NCI-H2107 treated with DMSO at 0.1 percent for 48 hours (cell line): ENCODE measurements around the gene TMEM184A.

Experiments
- DNase-seq: peaks from one replicate; lab custom pipeline; 2025; ENCODE audit not compliant: unreplicated experiment; lab: John Stamatoyannopoulos, UW

The TMEM184A gene

GRCh38 chr7:1553512-1554210 lies 2.3 kb downstream of the TMEM184A start:
- DNase-seq: no peak

GRCh38 chr7:1552200-1552599 lies 3.8 kb downstream of the TMEM184A start:
- no peak for DNase-seq

- no peak for DNase-seq
Measured at GRCh38 chr7:1550846-1551155, 5.2 kb downstream of the TMEM184A start.

- DNase-seq: no peak
Measured at GRCh38 chr7:1550005-1550845, 5.8 kb downstream of the TMEM184A start.

GRCh38 chr7:1549357-1550004 lies 6.5 kb downstream of the TMEM184A start:
- DNase-seq: no peak

- DNase-seq: no peak
Measured at GRCh38 chr7:1548944-1549343, 7.1 kb downstream of the TMEM184A start.

- no peak for DNase-seq
Measured at GRCh38 chr7:1548438-1548831, 7.6 kb downstream of the TMEM184A start.

GRCh38 chr7:1547777-1548437 lies 8.1 kb downstream of the TMEM184A start:
- DNase-seq: no peak

GRCh38 chr7:1546909-1547776 lies 8.9 kb downstream of the TMEM184A start:
- no peak for DNase-seq

- DNase-seq: no peak
Measured at GRCh38 chr7:1546274-1546908, 9.6 kb downstream of the TMEM184A start.

GRCh38 chr7:1545417-1546246 lies 10.4 kb downstream of the TMEM184A start:
- no peak for DNase-seq

- no peak for DNase-seq
Measured at GRCh38 chr7:1544896-1545416, 11.0 kb downstream of the TMEM184A start.

GRCh38 chr7:1544178-1544895 lies 11.7 kb downstream of the TMEM184A start:
- no peak for DNase-seq

GRCh38 chr7:1543826-1544177 lies 12.2 kb downstream of the TMEM184A start:
- DNase-seq: no peak

GRCh38 chr7:1542841-1543747 lies 12.9 kb downstream of the TMEM184A start:
- DNase-seq: no peak

- DNase-seq: no peak
Measured at GRCh38 chr7:1542329-1542728, 13.7 kb downstream of the TMEM184A start.

- no peak for DNase-seq
Measured at GRCh38 chr7:1541431-1542162, 14.4 kb downstream of the TMEM184A start.
